Body of pancreas (tissue), 4 donors: ENCODE measurements around the gene TIGD2.

Experiments used
- POLR2A ChIP-seq, 3 donors: fragments of 450-650 bp; IDR thresholded peaks; one replicate each; pipeline ENCODE4 v1.6.1; 2016; ENCODE audit warnings: antibody characterized with exemption in 3 of 3, mild to moderate bottlenecking in 2 of 3
- TF ChIP-seq, protein P1 (sequence below), 7 experiments: fragments of 450-650 bp in 4 of 7; fragments of 200-600 bp in 3 of 7; sonication (generic) in 3 of 7; IDR thresholded peaks; one replicate each; pipeline ENCODE4 v1.5.1; 2016 to 2019; ENCODE audit warnings: antibody characterized with exemption in 7 of 7

DNA sequence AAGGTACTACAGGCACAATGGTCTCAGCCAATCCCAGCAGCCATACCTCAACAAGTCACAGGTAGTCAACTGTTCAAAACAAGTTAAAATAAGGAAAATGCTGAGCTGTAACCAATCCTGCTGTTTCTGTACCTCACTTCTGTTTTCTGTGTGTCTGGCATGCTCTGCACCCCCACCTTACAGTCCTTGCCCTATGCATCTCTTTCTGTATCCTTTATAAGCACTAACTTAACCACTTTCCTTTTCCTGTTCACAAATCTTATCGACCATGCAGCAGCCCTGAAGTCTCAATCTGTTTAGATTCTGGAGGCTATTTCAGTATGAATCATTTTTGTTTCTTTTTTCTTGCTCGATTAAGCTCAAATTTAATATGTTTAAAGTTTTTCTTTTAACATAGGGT is 41.9 kb upstream of the TIGD2 start:
- TF ChIP-seq POLR2A (IDR thresholded peaks at IDR 0.05) = no peak
- TF ChIP-seq, protein P1, sequence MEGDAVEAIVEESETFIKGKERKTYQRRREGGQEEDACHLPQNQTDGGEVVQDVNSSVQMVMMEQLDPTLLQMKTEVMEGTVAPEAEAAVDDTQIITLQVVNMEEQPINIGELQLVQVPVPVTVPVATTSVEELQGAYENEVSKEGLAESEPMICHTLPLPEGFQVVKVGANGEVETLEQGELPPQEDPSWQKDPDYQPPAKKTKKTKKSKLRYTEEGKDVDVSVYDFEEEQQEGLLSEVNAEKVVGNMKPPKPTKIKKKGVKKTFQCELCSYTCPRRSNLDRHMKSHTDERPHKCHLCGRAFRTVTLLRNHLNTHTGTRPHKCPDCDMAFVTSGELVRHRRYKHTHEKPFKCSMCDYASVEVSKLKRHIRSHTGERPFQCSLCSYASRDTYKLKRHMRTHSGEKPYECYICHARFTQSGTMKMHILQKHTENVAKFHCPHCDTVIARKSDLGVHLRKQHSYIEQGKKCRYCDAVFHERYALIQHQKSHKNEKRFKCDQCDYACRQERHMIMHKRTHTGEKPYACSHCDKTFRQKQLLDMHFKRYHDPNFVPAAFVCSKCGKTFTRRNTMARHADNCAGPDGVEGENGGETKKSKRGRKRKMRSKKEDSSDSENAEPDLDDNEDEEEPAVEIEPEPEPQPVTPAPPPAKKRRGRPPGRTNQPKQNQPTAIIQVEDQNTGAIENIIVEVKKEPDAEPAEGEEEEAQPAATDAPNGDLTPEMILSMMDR (IDR thresholded peaks at IDR 0.05) = no peak
